H1 (cell line): Measurements from ENCODE around the gene LDLRAD4. TPM values are rescaled to one million over a fixed set of nuclear protein-coding genes. Genes with fewer than 3 reads are reported as not detected.
"Not testable (repeated sequence)": the region's sequence is repeated elsewhere in the genome, so short reads cannot be mapped to it uniquely, and the experiment has no call there.

ENCODE experiments used
- CTCF ChIA-PET: fragments of 300-600 bp; sonication (Branson Sonifier 250); formaldehyde crosslinking; loops from one replicate; lab custom pipeline; 2021; ENCODE audit not compliant: partially characterized antibody; lab: Charles Lee
- POLR2A ChIA-PET: fragments of 300-600 bp; sonication (Branson Sonifier 250); formaldehyde crosslinking; loops from one replicate; lab custom pipeline; 2021; ENCODE audit warnings: inconsistent platforms; ENCODE audit not compliant: partially characterized antibody; lab: Charles Lee
- DNase-seq, 2 experiments: peaks; one replicate each; pipeline versions ENCODE4 v3.0.0 to v3.0.0-alpha.2; 2010 to 2022; ENCODE audit warnings: low spot score in 2 of 2, low read depth in 1 of 2, mixed read lengths in 1 of 2
- FAIRE-seq: peaks from 2 replicates; lab custom pipeline; 2011; peaks lifted over from hg19 to GRCh38; lab: Jason Lieb, UNC
- H2AFZ ChIP-seq: 2 replicates; pipeline ENCODE4 v1.8.1; 2012; ENCODE audit warnings: low read length, inconsistent platforms
- H2AK5ac ChIP-seq: 2 replicates; pipeline ENCODE4 v1.6.1; 2013; ENCODE audit warnings: low read depth, low read length
- H2BK120ac ChIP-seq: replicated peaks from 2 replicates; pipeline ENCODE3; 2013; ENCODE audit warnings: low read depth, low read length, inconsistent platforms
- H2BK12ac ChIP-seq: 2 replicates; pipeline ENCODE4 v1.6.1; 2013; ENCODE audit warnings: low read depth, low read length
- H2BK15ac ChIP-seq: 2 replicates; pipeline ENCODE4 v1.6.1; 2013; ENCODE audit warnings: low read length
- H2BK20ac ChIP-seq: 2 replicates; pipeline ENCODE4 v1.6.1; 2013; ENCODE audit warnings: low read length
- H2BK5ac ChIP-seq: 2 replicates; pipeline ENCODE4 v1.6.1; 2013; ENCODE audit warnings: low read depth, low read length
- H3K14ac ChIP-seq: 2 replicates; pipeline ENCODE4 v1.6.1; 2013; ENCODE audit warnings: inconsistent platforms; ENCODE audit not compliant: insufficient read length
- H3K18ac ChIP-seq: 2 replicates; pipeline ENCODE4 v1.6.1; 2013; ENCODE audit warnings: low read length; ENCODE audit errors: extremely low read depth
- H3K23ac ChIP-seq: 2 replicates; pipeline ENCODE4 v1.6.1; 2013; ENCODE audit warnings: inconsistent platforms; ENCODE audit not compliant: insufficient read length
- H3K23me2 ChIP-seq: 2 replicates; pipeline ENCODE4 v1.6.1; 2013; ENCODE audit warnings: low read depth, low read length
- H3K27ac ChIP-seq: 2 replicates; pipeline ENCODE4 v1.6.1; 2011; ENCODE audit warnings: low read depth, low read length, inconsistent platforms
- H3K27me3 ChIP-seq, 4 experiments: replicated peaks in 1 of 4; 1 replicate in 1 of 4; 2 replicates in 3 of 4; pipeline versions ENCODE4 v1.6.1 to v1.8.1; 2011 to 2013; ENCODE audit warnings: low read length in 3 of 4, mild to moderate bottlenecking in 3 of 4, inconsistent platforms in 2 of 4, mixed read lengths in 2 of 4, moderate library complexity in 1 of 4; ENCODE audit not compliant: control insufficient read depth in 3 of 4, insufficient read depth in 3 of 4; ENCODE audit errors: extremely low read depth in 1 of 4
- H3K36me3 ChIP-seq, 4 experiments: 2 replicates each; pipeline versions ENCODE4 v1.6.1 to v1.8.1; 2011 to 2013; ENCODE audit warnings: mild to moderate bottlenecking in 4 of 4, low read length in 3 of 4, moderate library complexity in 2 of 4, control low read depth in 1 of 4, inconsistent platforms in 1 of 4; ENCODE audit not compliant: insufficient read depth in 4 of 4, control insufficient read depth in 2 of 4
- H3K4ac ChIP-seq: replicated peaks from 2 replicates; pipeline ENCODE3; 2013; ENCODE audit warnings: low read length, low read depth, mixed read lengths, inconsistent platforms; ENCODE audit not compliant: insufficient read length
- H3K4me1 ChIP-seq, 4 experiments: replicated peaks in 1 of 4; 1 replicate in 1 of 4; 2 replicates in 3 of 4; pipeline versions ENCODE4 v1.6.1 to v1.8.1; 2011 to 2013; ENCODE audit warnings: low read length in 3 of 4, inconsistent platforms in 2 of 4, mixed read lengths in 1 of 4; ENCODE audit not compliant: insufficient read depth in 4 of 4, control insufficient read depth in 3 of 4
- H3K4me2 ChIP-seq, 2 experiments: 2 replicates each; pipeline versions ENCODE4 v1.6.1 to v1.8.1; 2011 to 2013; ENCODE audit warnings: low read depth in 2 of 2, low read length in 2 of 2, control low read depth in 1 of 2, inconsistent platforms in 1 of 2, mild to moderate bottlenecking in 1 of 2; ENCODE audit not compliant: insufficient read depth in 1 of 2
- H3K4me3 ChIP-seq, 4 experiments: fragments of 200-600, 300-600 bp in 1 of 4; sonication (generic), shearing (Covaris generic), sonication (Bioruptor Twin) in 1 of 4; 2 replicates each; pipeline versions ENCODE4 v1.5.1 to v1.8.1; 2011 to 2016; ENCODE audit warnings: low read length in 4 of 4, low read depth in 3 of 4, control low read depth in 2 of 4, inconsistent platforms in 2 of 4, mild to moderate bottlenecking in 2 of 4, mixed read lengths in 1 of 4, moderate library complexity in 1 of 4; ENCODE audit not compliant: insufficient read depth in 2 of 4; ENCODE audit errors: extremely low read depth in 1 of 4
- H3K56ac ChIP-seq: replicated peaks from 2 replicates; pipeline ENCODE3; 2013; ENCODE audit warnings: low read depth, mild to moderate bottlenecking, mixed read lengths, low read length, inconsistent platforms; ENCODE audit not compliant: insufficient read length
- H3K79me1 ChIP-seq: 2 replicates; pipeline ENCODE4 v1.6.1; 2013; ENCODE audit warnings: low read depth, low read length, control low read depth
- H3K79me2 ChIP-seq, 2 experiments: 2 replicates each; pipeline versions ENCODE4 v1.6.1 to v1.8.1; 2012 to 2013; ENCODE audit warnings: low read length in 2 of 2, mild to moderate bottlenecking in 2 of 2, inconsistent platforms in 1 of 2; ENCODE audit not compliant: insufficient read depth in 2 of 2, control insufficient read depth in 1 of 2
- H3K9ac ChIP-seq, 4 experiments: replicated peaks in 1 of 4; 1 replicate in 1 of 4; 2 replicates in 3 of 4; pipeline versions ENCODE4 v1.6.1 to v1.8.1; 2011 to 2013; ENCODE audit warnings: low read depth in 3 of 4, low read length in 3 of 4, control low read depth in 2 of 4, mild to moderate bottlenecking in 2 of 4, moderate library complexity in 2 of 4, inconsistent platforms in 1 of 4; ENCODE audit errors: extremely low read depth in 1 of 4
- H3K9me3 ChIP-seq, 2 experiments: 2 replicates each; pipeline versions ENCODE4 v1.6.1 to v1.8.1; 2012 to 2013; ENCODE audit warnings: mild to moderate bottlenecking in 2 of 2, moderate library complexity in 2 of 2, control low read depth in 1 of 2, inconsistent platforms in 1 of 2, low read depth in 1 of 2, low read length in 1 of 2, mixed read lengths in 1 of 2; ENCODE audit not compliant: insufficient read depth in 2 of 2
- H4K20me1 ChIP-seq, 2 experiments: replicated peaks in 1 of 2; 2 replicates each; pipeline versions ENCODE3 to v1.8.1; 2011 to 2013; ENCODE audit warnings: inconsistent platforms in 2 of 2, low read length in 2 of 2, mild to moderate bottlenecking in 1 of 2; ENCODE audit not compliant: insufficient read depth in 2 of 2, control insufficient read depth in 1 of 2
- H4K5ac ChIP-seq: 2 replicates; pipeline ENCODE4 v1.6.1; 2013; ENCODE audit warnings: low read length, low read depth, mixed read lengths, inconsistent platforms; ENCODE audit not compliant: insufficient read length
- H4K8ac ChIP-seq: 2 replicates; pipeline ENCODE4 v1.8.0; 2013; ENCODE audit warnings: mild to moderate bottlenecking, moderate library complexity, low read length, inconsistent platforms; ENCODE audit not compliant: insufficient read depth; ENCODE audit errors: extremely low read depth
- H4K91ac ChIP-seq: replicated peaks from 2 replicates; pipeline ENCODE3; 2013; ENCODE audit warnings: low read length, mixed read lengths, inconsistent platforms; ENCODE audit not compliant: insufficient read length
- WGBS, 2 experiments: shearing (Covaris generic) in 1 of 2; methylation state at CpG; one replicate each; pipeline versions ENCODE4 v1.1.6 to v1.1.7; 2013 to 2015; ENCODE audit warnings: low lambda C conversion rate in 2 of 2, mixed read lengths in 2 of 2, inconsistent platforms in 1 of 2, low coverage in 1 of 2, missing lambda C conversion rate in 1 of 2; ENCODE audit not compliant: insufficient replicate concordance in 2 of 2, insufficient coverage in 1 of 2, insufficient read length in 1 of 2; ENCODE audit errors: extremely low coverage in 1 of 2, missing lambda C conversion rate in 1 of 2; 5-methylcytosine and 5-hydroxymethylcytosine counted together
- polyA plus RNA-seq, 7 experiments: library from polyadenylated mRNA; depleted of rRNA in 3 of 7; stranded (reverse) in 5 of 7; unstranded in 2 of 7; fragments of >200 nt in 5 of 7; fragments of 200-250 nt in 2 of 7; gene quantifications; 1 replicate in 5 of 7; 2 replicates in 1 of 7; 4 replicates in 1 of 7; pipeline versions ENCODE4 v1.2.1 to v1.2.3, GENCODE V29; 2011 to 2013; ENCODE audit warnings: missing spikeins in 2 of 7, mixed read lengths in 2 of 7
- total RNA-seq: library from RNA; stranded (reverse); fragmentation: NEBNext Ultra II Directional; extraction: Animal tissue kit (Norgen Biotek cat#: 25700); gene quantifications from 2 replicates; pipeline ENCODE4 v1.2.1, GENCODE V29; 2021

Gene LDLRAD4
- total and polyA plus RNA-seq, 2 of the 8 experiments (the other 6 are each of a cell fraction or from before 2014, with no cell fraction given): 0.77 to 1.4 TPM

- H2BK20ac ChIP-seq: not testable (repeated sequence)
These were observed 43.8 kb downstream of the LDLRAD4 start for GRCh38 chr18:13262358-13262680.

More at GRCh38 chr18:13262358-13262680, 43.8 kb downstream of the LDLRAD4 start:
- 83% methylated on average over 13 of the region's 33 CpGs; no CpG with 5 or more reads in 1 of the 2 experiments for WGBS, 2 experiments
- H3K36me3 ChIP-seq, H3K23me2 ChIP-seq, H3K56ac ChIP-seq, H4K91ac ChIP-seq, H2BK12ac ChIP-seq, H3K9ac ChIP-seq, H3K27me3 ChIP-seq, H2AK5ac ChIP-seq, H3K9me3 ChIP-seq, DNase-seq, H3K4ac ChIP-seq, H3K27ac ChIP-seq, H3K79me1 ChIP-seq, H3K4me2 ChIP-seq, H2BK15ac ChIP-seq, H3K14ac ChIP-seq, H3K23ac ChIP-seq, H4K5ac ChIP-seq, H4K20me1 ChIP-seq, H3K4me3 ChIP-seq, H3K18ac ChIP-seq, FAIRE-seq, H3K79me2 ChIP-seq, H2AFZ ChIP-seq, H2BK120ac ChIP-seq, H2BK5ac ChIP-seq, H4K8ac ChIP-seq, H3K4me1 ChIP-seq, POLR2A ChIA-PET: not testable (repeated sequence)
- CTCF ChIA-PET: interaction anchor here (1.0 to 1.2 kb wide), 2 partner anchors 46 to 551 kb away, joined by 3 to 4 read pairs; no protein-coding TSS in a partner anchor
